Naive B cell (primary cell): ENCODE measurements around the gene PVALB. TPM values are rescaled to one million over a fixed set of nuclear protein-coding genes. Genes with fewer than 3 reads are reported as not detected.

Experiments
- ATAC-seq, 2 donors: fragments of 150-1000 bp; cut with Tn5 transposase; 2 replicates each; pipeline ENCODE4 v1.10.0; 2021; ENCODE audit warnings: low read depth in 2 of 2, mild to moderate bottlenecking in 2 of 2, moderate library complexity in 2 of 2
- DNase-seq: peaks from one replicate; pipeline ENCODE4 v3.0.0; 2022
- H3K27ac Mint-ChIP-seq, 6 donors: one replicate each; pipeline ENCODE4 v1.8.0; 2020 to 2022; ENCODE audit warnings: mild to moderate bottlenecking in 6 of 6, mixed read lengths in 6 of 6, moderate library complexity in 5 of 6, inconsistent platforms in 2 of 6
- H3K27me3 Mint-ChIP-seq, 3 donors: one replicate each; pipeline ENCODE4 v1.8.0; 2021 to 2022; ENCODE audit warnings: mixed read lengths in 3 of 3, mild to moderate bottlenecking in 1 of 3
- H3K36me3 Mint-ChIP-seq, 2 donors: one replicate each; pipeline ENCODE4 v1.8.0; 2020 to 2022; ENCODE audit warnings: mixed read lengths in 2 of 2, inconsistent platforms in 1 of 2, mild to moderate bottlenecking in 1 of 2
- H3K4me1 Mint-ChIP-seq, 3 donors: one replicate each; pipeline ENCODE4 v1.8.0; 2020 to 2022; ENCODE audit warnings: mixed read lengths in 3 of 3, inconsistent platforms in 1 of 3, mild to moderate bottlenecking in 1 of 3, moderate library complexity in 1 of 3
- H3K4me3 Mint-ChIP-seq, 8 donors: one replicate each; pipeline ENCODE4 v1.8.0; 2020 to 2022; ENCODE audit warnings: mild to moderate bottlenecking in 8 of 8, mixed read lengths in 8 of 8, moderate library complexity in 8 of 8, inconsistent platforms in 2 of 8
- H3K9me3 Mint-ChIP-seq, 7 donors: one replicate each; pipeline ENCODE4 v1.8.0; 2020 to 2022; ENCODE audit warnings: mixed read lengths in 7 of 7, mild to moderate bottlenecking in 5 of 7, inconsistent platforms in 2 of 7, moderate library complexity in 1 of 7
- polyA plus RNA-seq, 6 donors: library from polyadenylated mRNA; unstranded; fragments of 300-500 nt; fragmentation: Illumina TruSeq; gene quantifications; one replicate each; pipeline ENCODE4 v1.2.3, GENCODE V29; 2021; ENCODE audit warnings: low read depth in 6 of 6

Gene PVALB
- polyA plus RNA-seq, 6 donors from 2014 or later, result 0.73 to 1.5 (median 1.3) TPM; not detected in 3

GRCh38 chr22:36838119-36839030 is 21.5 kb upstream of the PVALB start:
- no peak for ATAC-seq
- Mint-ChIP-seq H3K27me3 (peaks cover 14 to 34% (median 17%) of the 10 kb centered on the region in 3 donors), H3K27ac (no peak overlapping the region)

GRCh38 chr22:36835903-36836302 is 19.1 kb upstream of the PVALB start:
- ATAC-seq (no peak), DNase-seq (no peak)
- Mint-ChIP-seq H3K4me1 (peaks cover 23 to 34% (median 25%) of the 10 kb centered on the region in 3 donors), H3K9me3 (peaks cover 12 to 47% (median 27%) of the 10 kb centered on the region in 7 donors), H3K27me3 (peaks cover 13 to 18% (median 13%) of the 10 kb centered on the region in 3 donors), H3K27ac (peak overlapping the region in 1 of 6 donors; percentile 27), H3K36me3 (peaks cover 13 to 27% of the 10 kb centered on the region in 2 donors), H3K4me3 (no peak overlapping the region)

More at GRCh38 chr22:36838119-36839030, 21.5 kb upstream of the PVALB start:
- Mint-ChIP-seq H3K9me3 (peaks cover 9 to 35% (median 18%) of the 10 kb centered on the region in 7 donors), H3K4me3 (peak overlapping the region in 3 of 8 donors; percentile 2 to 43 (median 6)), H3K36me3 (peaks cover 9 to 19% of the 10 kb centered on the region in 2 donors), H3K4me1 (peaks cover 15 to 18% (median 16%) of the 10 kb centered on the region in 3 donors)
- DNase-seq, result no peak

GRCh38 chr22:36833073-36833472 is 16.2 kb upstream of the PVALB start:
- H3K4me1 Mint-ChIP-seq, result peaks cover 10 to 20% (median 13%) of the 10 kb centered on the region in 3 donors
- peak overlapping the region in 4 of 8 donors; percentile 13 to 57 (median 38) for H3K4me3 Mint-ChIP-seq
- peaks cover 11 to 42% (median 27%) of the 10 kb centered on the region in 7 donors for H3K9me3 Mint-ChIP-seq
- ATAC-seq (peak; percentile 97 to 99), DNase-seq (peak; percentile 44)
- peak overlapping the region; percentile 35 to 91 (median 57) for H3K27ac Mint-ChIP-seq
- H3K27me3 Mint-ChIP-seq, result peaks cover 22 to 35% (median 26%) of the 10 kb centered on the region in 3 donors
- H3K36me3 Mint-ChIP-seq, result peaks cover 13 to 23% of the 10 kb centered on the region in 2 donors

- H3K9me3 Mint-ChIP-seq, result peaks cover 5 to 28% (median 21%) of the 10 kb centered on the region in 7 donors
- no peak overlapping the region for H3K4me3 Mint-ChIP-seq
- peaks cover 8 to 20% (median 10%) of the 10 kb centered on the region in 3 donors for H3K4me1 Mint-ChIP-seq
- H3K27me3 Mint-ChIP-seq, result peaks cover 33 to 39% (median 35%) of the 10 kb centered on the region in 3 donors
- H3K27ac Mint-ChIP-seq, result peak overlapping the region in 1 of 6 donors; percentile 90
- DNase-seq (no peak), ATAC-seq (no peak)
- H3K36me3 Mint-ChIP-seq, result peaks cover 7 to 11% of the 10 kb centered on the region in 2 donors
Observed at GRCh38 chr22:36831717-36832116, 14.9 kb upstream of the PVALB start.

- H3K4me1 Mint-ChIP-seq, result peaks cover 8 to 20% (median 10%) of the 10 kb centered on the region in 3 donors
- H3K36me3 Mint-ChIP-seq, result peaks cover 7 to 11% of the 10 kb centered on the region in 2 donors
- H3K4me3 Mint-ChIP-seq, result no peak overlapping the region
- H3K27ac Mint-ChIP-seq, result no peak overlapping the region
- no peak for ATAC-seq
- H3K27me3 Mint-ChIP-seq, result peaks cover 33 to 45% (median 35%) of the 10 kb centered on the region in 3 donors
- peaks cover 5 to 27% (median 20%) of the 10 kb centered on the region in 7 donors for H3K9me3 Mint-ChIP-seq
- no peak for DNase-seq
Observed at GRCh38 chr22:36831206-36831605, 14.4 kb upstream of the PVALB start.

GRCh38 chr22:36830601-36831000 is 13.8 kb upstream of the PVALB start:
- Mint-ChIP-seq H3K9me3 (peaks cover 5 to 24% (median 19%) of the 10 kb centered on the region in 7 donors), H3K27ac (no peak overlapping the region), H3K4me1 (peaks cover 8 to 20% (median 10%) of the 10 kb centered on the region in 3 donors), H3K4me3 (no peak overlapping the region), H3K27me3 (peaks cover 33 to 51% (median 35%) of the 10 kb centered on the region in 3 donors), H3K36me3 (peaks cover 7 to 11% of the 10 kb centered on the region in 2 donors)
- ATAC-seq, result no peak
- no peak for DNase-seq

- peaks cover 6 to 16% of the 10 kb centered on the region in 2 donors for H3K36me3 Mint-ChIP-seq
- no peak overlapping the region for H3K27ac Mint-ChIP-seq
- peak overlapping the region in 1 of 8 donors; percentile 32 for H3K4me3 Mint-ChIP-seq
- H3K27me3 Mint-ChIP-seq, result peaks cover 40 to 62% (median 42%) of the 10 kb centered on the region in 3 donors
- peaks cover 10 to 20% (median 13%) of the 10 kb centered on the region in 3 donors for H3K4me1 Mint-ChIP-seq
- no peak for DNase-seq
- H3K9me3 Mint-ChIP-seq, result peaks cover 5 to 22% (median 15%) of the 10 kb centered on the region in 7 donors
- ATAC-seq, result no peak
Observed at GRCh38 chr22:36829370-36830002, 12.7 kb upstream of the PVALB start.

- Mint-ChIP-seq H3K36me3 (peaks cover 3 to 18% of the 10 kb centered on the region in 2 donors), H3K4me1 (peaks cover 10 to 20% (median 14%) of the 10 kb centered on the region in 3 donors), H3K27ac (no peak overlapping the region), H3K9me3 (peaks cover 4 to 20% (median 11%) of the 10 kb centered on the region in 7 donors), H3K4me3 (no peak overlapping the region), H3K27me3 (peaks cover 41 to 68% (median 49%) of the 10 kb centered on the region in 3 donors)
- DNase-seq, result no peak
- ATAC-seq, result no peak
Observed at GRCh38 chr22:36828815-36829214, 12.0 kb upstream of the PVALB start.

- no peak for ATAC-seq
- no peak overlapping the region for H3K27ac Mint-ChIP-seq
Observed at GRCh38 chr22:36826262-36826661, 9.4 kb upstream of the PVALB start.

GRCh38 chr22:36824655-36825054 is 7.8 kb upstream of the PVALB start:
- Mint-ChIP-seq H3K4me3 (peak overlapping the region in 1 of 8 donors; percentile 79), H3K4me1 (peaks cover 0 to 11% (median 0%) of the 10 kb centered on the region in 3 donors), H3K27ac (peak overlapping the region in 1 of 6 donors; percentile 77), H3K9me3 (no peaks in the 10 kb centered on the region), H3K27me3 (peaks cover 55 to 83% (median 65%) of the 10 kb centered on the region in 3 donors), H3K36me3 (peaks cover 0 to 7% of the 10 kb centered on the region in 2 donors)
- DNase-seq, result no peak
- ATAC-seq, result no peak

More at GRCh38 chr22:36826262-36826661, 9.4 kb upstream of the PVALB start:
- Mint-ChIP-seq H3K4me1 (peaks cover 0 to 6% (median 0%) of the 10 kb centered on the region in 3 donors), H3K9me3 (no peaks in the 10 kb centered on the region), H3K4me3 (no peak overlapping the region), H3K27me3 (peaks cover 41 to 79% (median 59%) of the 10 kb centered on the region in 3 donors), H3K36me3 (peaks cover 0 to 7% of the 10 kb centered on the region in 2 donors)
- no peak for DNase-seq

- H3K36me3 Mint-ChIP-seq, result peaks cover 0 to 7% of the 10 kb centered on the region in 2 donors
- no peak overlapping the region for H3K4me3 Mint-ChIP-seq
- H3K27me3 Mint-ChIP-seq, result peaks cover 54 to 83% (median 65%) of the 10 kb centered on the region in 3 donors
- no peak for ATAC-seq
- DNase-seq, result no peak
- no peaks in the 10 kb centered on the region for H3K9me3 Mint-ChIP-seq
- H3K4me1 Mint-ChIP-seq, result peaks cover 0 to 11% (median 0%) of the 10 kb centered on the region in 3 donors
- H3K27ac Mint-ChIP-seq, result no peak overlapping the region
Observed at GRCh38 chr22:36823186-36823839, 6.5 kb upstream of the PVALB start.

- DNase-seq, result no peak
- no peak for ATAC-seq
- Mint-ChIP-seq H3K27me3 (peaks cover 52 to 83% (median 65%) of the 10 kb centered on the region in 3 donors), H3K4me1 (peaks cover 0 to 13% (median 3%) of the 10 kb centered on the region in 3 donors), H3K9me3 (peaks cover 0 to 4% (median 0%) of the 10 kb centered on the region in 7 donors), H3K36me3 (peaks cover 0 to 7% of the 10 kb centered on the region in 2 donors), H3K27ac (no peak overlapping the region), H3K4me3 (no peak overlapping the region)
Observed at GRCh38 chr22:36822581-36822980, 5.7 kb upstream of the PVALB start.
